ENCODE data around the gene CYB561A3.

The CYB561A3 gene

GRCh38 chr11:61356706-61357105 is 5.0 kb downstream of the CYB561A3 start:
- Histone ChIP-seq H3K36me3 (ENCODE audit: control insufficient read depth, insufficient read depth, low read length) (peaks cover 22% of the 10 kb centered on the region), H3K27ac (ENCODE audit: insufficient read depth, low read length, poor library complexity, severe bottlenecking) (no peak overlapping the region), H3K9me3 (ENCODE audit: control insufficient read depth, low read length) (no peaks in the 10 kb centered on the region), H3K4me1 (ENCODE audit: control insufficient read depth, insufficient read depth, low read length, poor library complexity, severe bottlenecking) (peaks cover 5% of the 10 kb centered on the region), H3K27me3 (replicated peaks; ENCODE audit: control insufficient read depth, insufficient read depth, low read length, poor library complexity, severe bottlenecking) (no peaks in the 10 kb centered on the region), H3K4me3 (ENCODE audit: insufficient read depth, low read depth, low read length, poor library complexity, severe bottlenecking) (no peak overlapping the region)
- no peak for DNase-seq

- H3K4me3 ChIP-seq (ENCODE audit: insufficient read depth, low read depth, low read length, poor library complexity, severe bottlenecking): no peak overlapping the region
- no peak for DNase-seq
- peaks cover 42% of the 10 kb centered on the region for H3K36me3 ChIP-seq (ENCODE audit: control insufficient read depth, insufficient read depth, low read length)
- no peaks in the 10 kb centered on the region for H3K4me1 ChIP-seq (ENCODE audit: control insufficient read depth, insufficient read depth, low read length, poor library complexity, severe bottlenecking)
- H3K27ac ChIP-seq (ENCODE audit: insufficient read depth, low read length, poor library complexity, severe bottlenecking): no peak overlapping the region
- H3K27me3 ChIP-seq (replicated peaks; ENCODE audit: control insufficient read depth, insufficient read depth, low read length, poor library complexity, severe bottlenecking): no peaks in the 10 kb centered on the region
- no peaks in the 10 kb centered on the region for H3K9me3 ChIP-seq (ENCODE audit: control insufficient read depth, low read length)
Observed at GRCh38 chr11:61354208-61354607, 7.5 kb downstream of the CYB561A3 start.

GRCh38 chr11:61353131-61354067 is 8.3 kb downstream of the CYB561A3 start:
- DNase-seq: no peak
- Histone ChIP-seq H3K9me3 (ENCODE audit: control insufficient read depth, low read length) (no peaks in the 10 kb centered on the region), H3K36me3 (ENCODE audit: control insufficient read depth, insufficient read depth, low read length) (peaks cover 50% of the 10 kb centered on the region), H3K4me1 (ENCODE audit: control insufficient read depth, insufficient read depth, low read length, poor library complexity, severe bottlenecking) (no peaks in the 10 kb centered on the region), H3K27ac (ENCODE audit: insufficient read depth, low read length, poor library complexity, severe bottlenecking) (no peak overlapping the region), H3K27me3 (replicated peaks; ENCODE audit: control insufficient read depth, insufficient read depth, low read length, poor library complexity, severe bottlenecking) (no peaks in the 10 kb centered on the region), H3K4me3 (ENCODE audit: insufficient read depth, low read depth, low read length, poor library complexity, severe bottlenecking) (no peak overlapping the region)

- no peak for DNase-seq
Observed at GRCh38 chr11:61352038-61352437, 9.6 kb downstream of the CYB561A3 start.

GRCh38 chr11:61350803-61351202 is 10.9 kb downstream of the CYB561A3 start:
- Histone ChIP-seq H3K27ac (ENCODE audit: insufficient read depth, low read length, poor library complexity, severe bottlenecking) (no peak overlapping the region), H3K4me1 (ENCODE audit: control insufficient read depth, insufficient read depth, low read length, poor library complexity, severe bottlenecking) (no peaks in the 10 kb centered on the region), H3K9me3 (ENCODE audit: control insufficient read depth, low read length) (no peaks in the 10 kb centered on the region), H3K4me3 (ENCODE audit: insufficient read depth, low read depth, low read length, poor library complexity, severe bottlenecking) (no peak overlapping the region), H3K36me3 (ENCODE audit: control insufficient read depth, insufficient read depth, low read length) (peaks cover 63% of the 10 kb centered on the region), H3K27me3 (replicated peaks; ENCODE audit: control insufficient read depth, insufficient read depth, low read length, poor library complexity, severe bottlenecking) (no peaks in the 10 kb centered on the region)
- DNase-seq: no peak

More at GRCh38 chr11:61352038-61352437, 9.6 kb downstream of the CYB561A3 start:
- no peaks in the 10 kb centered on the region for H3K27me3 ChIP-seq (replicated peaks; ENCODE audit: control insufficient read depth, insufficient read depth, low read length, poor library complexity, severe bottlenecking)
- H3K4me1 ChIP-seq (ENCODE audit: control insufficient read depth, insufficient read depth, low read length, poor library complexity, severe bottlenecking): no peaks in the 10 kb centered on the region
- peaks cover 63% of the 10 kb centered on the region for H3K36me3 ChIP-seq (ENCODE audit: control insufficient read depth, insufficient read depth, low read length)
- no peak overlapping the region for H3K4me3 ChIP-seq (ENCODE audit: insufficient read depth, low read depth, low read length, poor library complexity, severe bottlenecking)
- H3K9me3 ChIP-seq (ENCODE audit: control insufficient read depth, low read length): no peaks in the 10 kb centered on the region
- no peak overlapping the region for H3K27ac ChIP-seq (ENCODE audit: insufficient read depth, low read length, poor library complexity, severe bottlenecking)

- Histone ChIP-seq H3K4me1 (ENCODE audit: control insufficient read depth, insufficient read depth, low read length, poor library complexity, severe bottlenecking) (no peaks in the 10 kb centered on the region), H3K4me3 (ENCODE audit: insufficient read depth, low read depth, low read length, poor library complexity, severe bottlenecking) (no peak overlapping the region), H3K27ac (ENCODE audit: insufficient read depth, low read length, poor library complexity, severe bottlenecking) (no peak overlapping the region), H3K36me3 (ENCODE audit: control insufficient read depth, insufficient read depth, low read length) (peaks cover 63% of the 10 kb centered on the region), H3K9me3 (ENCODE audit: control insufficient read depth, low read length) (no peaks in the 10 kb centered on the region), H3K27me3 (replicated peaks; ENCODE audit: control insufficient read depth, insufficient read depth, low read length, poor library complexity, severe bottlenecking) (no peaks in the 10 kb centered on the region)
- no peak for DNase-seq
Observed at GRCh38 chr11:61350336-61350735, 11.3 kb downstream of the CYB561A3 start.

GRCh38 chr11:61349916-61350315 is 11.8 kb downstream of the CYB561A3 start:
- no peak overlapping the region for H3K27ac ChIP-seq (ENCODE audit: insufficient read depth, low read length, poor library complexity, severe bottlenecking)

GRCh38 chr11:61349189-61349751 is 12.4 kb downstream of the CYB561A3 start:
- no peak overlapping the region for H3K4me3 ChIP-seq (ENCODE audit: insufficient read depth, low read depth, low read length, poor library complexity, severe bottlenecking)
- no peak overlapping the region for H3K27ac ChIP-seq (ENCODE audit: insufficient read depth, low read length, poor library complexity, severe bottlenecking)
- peaks cover 63% of the 10 kb centered on the region for H3K36me3 ChIP-seq (ENCODE audit: control insufficient read depth, insufficient read depth, low read length)
- H3K27me3 ChIP-seq (replicated peaks; ENCODE audit: control insufficient read depth, insufficient read depth, low read length, poor library complexity, severe bottlenecking): no peaks in the 10 kb centered on the region
- H3K4me1 ChIP-seq (ENCODE audit: control insufficient read depth, insufficient read depth, low read length, poor library complexity, severe bottlenecking): no peaks in the 10 kb centered on the region
- no peaks in the 10 kb centered on the region for H3K9me3 ChIP-seq (ENCODE audit: control insufficient read depth, low read length)
- DNase-seq: no peak

More at GRCh38 chr11:61349916-61350315, 11.8 kb downstream of the CYB561A3 start:
- H3K36me3 ChIP-seq (ENCODE audit: control insufficient read depth, insufficient read depth, low read length): peaks cover 63% of the 10 kb centered on the region
- no peaks in the 10 kb centered on the region for H3K27me3 ChIP-seq (replicated peaks; ENCODE audit: control insufficient read depth, insufficient read depth, low read length, poor library complexity, severe bottlenecking)
- H3K4me3 ChIP-seq (ENCODE audit: insufficient read depth, low read depth, low read length, poor library complexity, severe bottlenecking): no peak overlapping the region
- no peak for DNase-seq
- no peaks in the 10 kb centered on the region for H3K9me3 ChIP-seq (ENCODE audit: control insufficient read depth, low read length)
- H3K4me1 ChIP-seq (ENCODE audit: control insufficient read depth, insufficient read depth, low read length, poor library complexity, severe bottlenecking): no peaks in the 10 kb centered on the region

- H3K4me3 ChIP-seq (ENCODE audit: insufficient read depth, low read depth, low read length, poor library complexity, severe bottlenecking): no peak overlapping the region
- H3K27ac ChIP-seq (ENCODE audit: insufficient read depth, low read length, poor library complexity, severe bottlenecking): no peak overlapping the region
- no peak for DNase-seq
- H3K36me3 ChIP-seq (ENCODE audit: control insufficient read depth, insufficient read depth, low read length): peaks cover 52% of the 10 kb centered on the region
- no peaks in the 10 kb centered on the region for H3K27me3 ChIP-seq (replicated peaks; ENCODE audit: control insufficient read depth, insufficient read depth, low read length, poor library complexity, severe bottlenecking)
- H3K9me3 ChIP-seq (ENCODE audit: control insufficient read depth, low read length): no peaks in the 10 kb centered on the region
- H3K4me1 ChIP-seq (ENCODE audit: control insufficient read depth, insufficient read depth, low read length, poor library complexity, severe bottlenecking): no peaks in the 10 kb centered on the region
Observed at GRCh38 chr11:61347916-61348461, 13.7 kb downstream of the CYB561A3 start.

All from effector memory CD4-positive, alpha-beta T cell (primary cell).